CD4-positive, alpha-beta T cell treated with Interleukin-4 for 4 hours (primary cell): ENCODE data around the gene IFTAP.
"Not testable (repeated sequence)": the region's sequence is repeated elsewhere in the genome, so short reads cannot be mapped to it uniquely, and the experiment has no call there.

Source experiments
- DNase-seq: peaks from one replicate; pipeline ENCODE4 v3.0.0-alpha.2; 2020

The IFTAP gene, protein sequence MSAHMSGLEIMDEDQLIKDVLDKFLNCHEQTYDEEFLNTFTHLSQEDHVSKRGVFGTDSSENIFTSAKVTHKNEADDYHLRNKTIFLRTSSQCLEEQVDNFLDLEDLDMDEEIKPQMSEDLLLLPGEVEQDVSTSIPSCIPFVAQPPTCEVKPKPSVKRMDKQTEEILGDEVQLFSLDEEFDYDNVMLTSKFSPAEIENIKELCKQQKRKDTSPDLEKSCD

GRCh38 chr11:36594316-36594989, at the start of gene IFTAP:
TSS of gene IFTAP (plus strand) at chr11:36594502. CDS start at chr11:36610104, 15,602 bp downstream.
- DNase-seq: peak; percentile 39

DNA sequence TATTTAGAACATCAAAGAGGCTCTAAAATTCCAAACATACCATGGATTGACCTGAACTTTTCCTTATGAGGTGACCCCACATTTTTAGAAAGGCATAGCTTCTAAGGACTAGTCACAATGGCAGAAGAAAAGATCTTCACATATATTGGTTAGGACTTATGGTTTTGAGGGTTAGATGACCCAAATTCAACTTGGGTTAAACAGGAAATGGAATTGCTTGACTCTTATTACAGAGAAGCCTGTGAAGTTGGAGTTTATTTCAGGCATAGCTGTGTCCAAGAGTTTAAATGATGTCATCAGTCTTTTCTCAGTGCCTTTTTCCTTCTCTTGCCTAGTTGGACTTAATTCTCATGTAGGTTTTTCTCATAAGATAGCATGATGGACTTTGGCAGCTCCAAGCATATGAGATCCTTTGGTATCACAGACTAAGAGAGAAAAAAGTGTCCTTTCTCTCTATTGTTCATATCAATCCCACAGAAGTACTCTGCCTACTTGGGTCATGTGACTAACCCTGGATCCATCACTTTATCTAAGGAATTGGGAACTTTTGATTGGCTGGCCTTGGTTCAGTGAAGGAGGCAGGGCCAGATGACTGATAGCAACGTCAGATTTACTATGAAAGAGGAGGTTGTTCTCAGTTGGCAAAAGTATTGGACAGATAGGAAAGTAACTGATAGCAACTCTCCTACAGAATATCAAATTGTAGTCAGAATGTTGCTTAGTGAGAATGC, 43.8 kb upstream of the IFTAP start:
- DNase-seq: no peak

GRCh38 chr11:36557390-36557789, 36.9 kb upstream of the IFTAP start:
- not testable (repeated sequence) for DNase-seq

DNA sequence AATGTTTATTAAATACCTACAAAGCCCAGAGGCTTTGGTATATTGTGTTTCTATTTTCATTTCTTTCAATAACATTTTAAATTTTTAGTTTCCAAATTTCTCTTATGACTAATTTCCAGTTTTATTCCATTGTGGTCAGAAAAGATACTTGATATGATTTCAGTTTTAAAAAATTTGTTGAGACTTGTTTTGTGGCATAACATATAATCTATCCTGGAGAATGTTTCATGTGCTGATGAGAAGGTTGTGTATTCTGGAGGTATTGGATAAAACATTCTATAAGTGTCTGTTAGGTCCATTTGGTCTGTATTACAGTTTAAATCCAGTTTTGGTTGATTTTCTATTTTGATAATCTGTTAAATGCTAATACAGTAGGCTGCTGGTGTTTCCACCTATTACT, 36.3 kb upstream of the IFTAP start:
- no peak for DNase-seq

GRCh38 chr11:36558571-36559413, 35.5 kb upstream of the IFTAP start:
- DNase-seq: peak; percentile 30

DNA sequence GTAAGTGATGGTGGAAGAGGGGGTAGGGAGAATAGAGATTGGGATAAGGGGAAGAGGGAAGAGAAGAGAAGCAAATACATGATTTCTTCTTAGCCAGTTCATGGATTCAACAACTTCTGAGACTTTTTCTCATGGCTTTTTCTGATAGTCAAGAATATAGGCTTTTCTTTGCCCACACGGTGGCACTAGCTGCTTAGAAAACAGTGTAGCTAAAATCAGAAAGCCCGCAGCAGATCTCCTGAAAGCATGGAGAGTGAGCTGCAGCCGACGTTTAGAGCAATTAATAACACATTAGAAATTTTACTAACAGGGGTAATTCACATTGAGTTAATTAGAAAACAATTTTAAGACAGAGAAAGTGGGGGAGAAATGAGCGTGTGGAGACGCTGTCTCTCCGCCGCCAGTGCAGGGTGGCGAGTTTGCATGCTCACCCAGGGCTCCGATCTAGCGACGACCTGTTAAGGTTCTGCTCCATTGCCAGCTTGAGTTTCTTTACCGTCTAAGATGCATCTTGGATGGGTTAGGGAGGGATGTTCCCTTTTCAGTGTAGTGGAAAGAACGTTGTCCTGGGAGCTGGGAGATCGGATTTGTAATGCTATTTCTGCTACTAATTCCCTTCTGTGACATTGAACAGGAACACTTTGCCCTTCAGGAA, 29.8 kb upstream of the IFTAP start:
- peak; percentile 47 for DNase-seq

- DNase-seq: no peak
Measured at GRCh38 chr11:36565031-36565610, 29.2 kb upstream of the IFTAP start.

DNA sequence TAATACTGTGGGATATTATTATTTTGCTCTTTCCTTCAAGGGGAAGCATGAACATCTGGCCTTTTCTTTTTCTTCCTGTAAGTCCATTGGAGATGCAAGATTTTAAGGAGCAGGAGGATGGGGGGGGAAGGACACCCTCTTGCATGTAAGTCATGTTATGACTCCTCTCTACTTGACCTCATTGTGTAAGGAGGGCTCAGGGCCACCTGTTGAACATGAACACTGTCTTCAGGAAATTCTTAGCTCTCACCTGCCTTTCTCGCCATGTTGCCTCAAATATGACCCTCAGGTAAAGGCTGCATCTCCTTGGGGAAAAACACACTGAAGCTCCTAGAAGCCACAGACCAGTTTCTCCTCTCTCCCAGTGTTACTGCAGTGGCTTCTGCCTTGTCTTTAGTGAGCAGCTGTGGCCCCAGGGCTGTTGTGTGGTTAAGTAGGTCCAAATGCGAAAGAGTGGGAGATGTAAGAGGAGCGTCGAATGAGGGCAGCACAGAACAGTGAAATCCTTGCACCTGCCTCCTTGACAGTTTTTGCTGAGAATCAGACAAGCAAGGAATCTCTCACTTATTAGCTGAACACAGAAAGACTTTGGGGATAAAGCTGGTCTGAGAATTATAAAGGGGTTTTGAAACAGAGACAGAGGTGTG, 27.8 kb upstream of the IFTAP start:
- DNase-seq: no peak

DNA sequence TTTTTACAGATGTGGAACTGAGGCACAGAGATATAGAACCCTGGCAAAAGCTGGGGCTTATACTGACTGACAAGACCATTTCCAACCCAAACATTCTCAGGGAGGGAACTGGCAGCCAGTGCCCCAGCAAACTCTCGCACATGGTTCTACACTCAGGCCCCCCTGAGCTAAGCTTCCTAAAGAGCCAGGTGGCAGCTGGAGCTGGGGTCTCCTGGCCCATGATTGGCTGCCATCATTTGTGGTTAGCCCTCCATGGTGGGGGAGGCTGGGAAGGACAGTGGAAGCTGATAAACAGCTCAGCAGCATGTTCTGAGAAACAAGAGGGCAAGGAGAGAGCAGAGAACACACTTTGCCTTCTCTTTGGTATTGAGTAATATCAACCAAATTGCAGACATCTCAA, 26.6 kb upstream of the IFTAP start, which contains the start of gene RAG1:
Gene RAG1, plus strand, starts transcription at position 314 of the 400 bp plus-strand sequence. CDS start 5,298 bp downstream, outside the sequence.
- no peak for DNase-seq

DNA sequence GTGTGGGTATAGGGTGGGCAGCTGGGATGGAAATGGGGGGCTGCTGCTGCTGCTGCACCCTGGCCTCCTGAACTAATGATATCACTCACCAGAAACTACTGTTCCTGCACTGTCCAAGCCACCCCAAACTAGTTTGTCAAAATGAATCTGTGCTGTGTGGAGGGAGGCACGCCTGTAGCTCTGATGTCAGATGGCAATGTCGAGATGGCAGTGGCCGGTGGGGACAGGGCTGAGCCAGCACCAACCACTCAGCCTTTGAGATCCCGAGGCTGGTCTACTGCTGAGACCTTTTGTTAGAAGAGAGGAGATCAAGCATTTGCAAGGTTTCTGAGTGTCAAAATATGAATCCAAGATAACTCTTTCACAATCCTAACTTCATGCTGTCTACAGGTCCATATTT, 25.2 kb upstream of the IFTAP start:
- no peak for DNase-seq

GRCh38 chr11:36574486-36574885, 19.8 kb upstream of the IFTAP start:
- no peak for DNase-seq

DNA sequence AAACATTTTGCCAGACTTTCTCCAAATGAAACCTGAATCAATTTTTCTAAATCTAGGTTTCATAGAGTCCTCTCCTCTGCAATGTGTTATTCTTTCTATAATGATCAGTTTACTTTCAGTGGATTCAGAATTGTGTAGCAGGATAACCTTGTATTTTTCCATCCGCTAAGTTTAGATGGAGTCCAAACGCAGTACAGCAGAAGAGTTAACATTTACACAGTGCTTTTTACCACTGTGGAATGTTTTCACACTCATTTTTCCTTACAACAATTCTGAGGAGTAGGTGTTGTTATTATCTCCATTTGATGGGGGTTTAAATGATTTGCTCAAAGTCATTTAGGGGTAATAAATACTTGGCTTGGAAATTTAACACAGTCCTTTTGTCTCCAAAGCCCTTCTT, 16.9 kb upstream of the IFTAP start:
- DNase-seq: no peak

GRCh38 chr11:36577859-36578258, 16.4 kb upstream of the IFTAP start:
- DNase-seq: no peak

- DNase-seq: no peak
Measured at GRCh38 chr11:36578458-36578857, 15.8 kb upstream of the IFTAP start.

DNA sequence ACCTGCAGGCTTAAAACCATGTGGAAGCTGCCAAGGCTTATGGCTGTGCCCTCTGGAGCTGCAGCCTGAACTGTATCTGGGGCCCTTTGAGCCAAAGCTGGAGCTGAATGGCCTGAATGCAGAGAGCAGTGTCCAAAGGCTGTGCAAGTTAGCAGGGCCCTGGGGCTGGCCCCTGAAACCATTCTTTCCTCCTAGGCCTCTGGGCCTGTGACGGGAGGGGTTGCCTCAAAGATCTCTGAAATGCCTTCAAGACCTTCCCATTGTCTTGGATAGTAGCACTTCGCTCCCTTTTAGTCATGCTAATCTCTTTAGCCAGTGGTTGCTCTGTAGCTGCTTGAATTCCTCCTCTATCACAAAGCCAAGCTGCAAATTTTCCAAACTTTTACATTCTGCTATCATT, 12.8 kb upstream of the IFTAP start:
- DNase-seq: no peak

DNA sequence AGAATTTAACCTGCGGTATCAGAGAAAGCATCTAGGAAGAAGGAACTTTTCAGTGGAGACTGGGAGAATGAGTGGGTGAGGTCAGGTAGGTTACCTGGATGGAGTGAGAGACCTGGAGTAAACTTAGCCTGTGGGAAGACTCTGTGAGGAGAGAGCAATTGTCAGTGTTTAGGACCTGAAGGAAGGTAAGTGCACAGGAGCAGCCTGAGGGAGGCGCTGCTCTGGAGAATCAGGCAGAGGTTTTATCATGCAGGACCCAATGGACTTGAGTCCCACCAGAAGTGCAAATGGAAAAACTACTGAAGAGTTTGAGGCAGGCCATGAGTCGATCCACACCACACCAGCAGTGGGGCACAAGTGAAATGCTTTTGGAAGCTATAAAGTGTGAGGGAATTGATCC, 10.6 kb upstream of the IFTAP start:
- DNase-seq: no peak

DNA sequence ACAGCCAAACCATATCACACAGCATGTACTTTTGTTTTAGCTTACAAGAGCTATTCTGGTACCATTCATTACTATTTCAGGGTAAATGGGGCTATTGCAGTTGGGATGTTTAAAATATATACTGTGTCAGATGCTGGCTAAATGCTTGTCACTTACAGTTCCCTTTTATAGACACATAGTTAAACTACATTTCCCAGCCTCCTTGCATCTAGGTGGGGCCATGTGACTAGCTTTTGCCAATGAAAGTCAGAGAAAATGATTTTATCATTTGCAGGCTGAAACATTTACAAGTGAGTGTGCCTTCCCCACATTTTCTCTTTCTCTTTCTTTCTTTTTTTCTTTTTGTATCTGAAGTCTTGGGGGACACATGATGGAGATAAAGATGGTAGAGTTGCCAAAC, 7.8 kb upstream of the IFTAP start:
- DNase-seq: no peak

DNA sequence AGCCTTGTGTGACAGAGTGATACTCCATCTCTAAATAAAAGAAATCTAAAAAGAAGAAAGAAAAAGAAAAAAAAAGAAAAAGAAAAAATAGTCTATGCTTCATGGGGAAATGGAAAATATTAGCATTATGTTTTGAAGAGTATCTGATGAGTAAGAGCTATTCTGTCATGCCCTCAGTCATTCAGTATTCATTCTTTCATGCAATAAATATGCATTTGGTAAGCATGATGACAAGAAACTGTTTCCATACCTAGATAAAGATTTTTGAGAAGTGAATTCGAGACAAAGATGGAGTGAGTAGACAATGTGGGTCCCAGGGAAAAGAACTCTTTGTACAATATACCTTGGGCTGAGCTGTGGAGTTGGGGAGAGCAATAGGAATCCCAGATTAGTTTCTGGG, 6.2 kb upstream of the IFTAP start:
- no peak for DNase-seq

DNA sequence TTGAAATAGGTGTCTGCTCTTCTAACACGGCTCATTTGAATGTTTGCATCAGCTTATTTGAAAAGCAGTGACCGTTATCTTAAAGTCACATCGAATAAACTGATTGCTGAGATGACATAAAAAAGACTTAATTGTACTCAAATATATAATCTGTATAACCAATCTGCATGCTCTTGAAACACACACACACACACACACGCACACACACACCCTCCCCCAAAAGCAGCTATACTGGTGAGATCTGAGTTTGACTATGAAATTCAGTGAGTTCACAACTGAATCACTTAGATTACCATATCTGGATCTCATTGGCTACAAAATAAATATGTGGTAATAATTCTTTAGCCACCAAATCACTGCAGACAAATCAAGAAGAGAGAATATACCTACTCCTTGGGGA, 3.8 kb upstream of the IFTAP start:
- DNase-seq: no peak

DNA sequence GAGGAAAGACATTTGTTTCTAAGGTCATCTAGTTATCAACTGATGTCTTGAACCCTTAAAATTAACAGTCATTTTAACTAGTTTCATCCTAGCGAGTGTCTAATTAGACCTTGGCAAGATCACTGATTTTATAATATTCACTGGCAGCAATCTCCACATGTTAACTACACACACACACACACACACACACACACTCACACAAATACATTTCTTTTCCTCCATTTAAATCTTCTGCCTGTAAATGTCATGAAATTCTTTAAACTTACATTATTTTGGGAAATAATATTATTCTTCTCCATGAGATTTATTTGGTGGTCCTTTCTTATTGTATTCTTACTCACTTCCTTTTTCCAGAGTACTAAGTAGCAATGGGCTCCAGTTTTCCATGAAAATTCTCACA, 2.9 kb upstream of the IFTAP start:
- no peak for DNase-seq

GRCh38 chr11:36596880-36597279, 2.6 kb downstream of the IFTAP start:
- DNase-seq: no peak

GRCh38 chr11:36598051-36598450, 3.7 kb downstream of the IFTAP start, which contains the start of gene RAG2:
TSS of gene RAG2 (minus strand) at chr11:36598236. CDS start at chr11:36594168, 4,068 bp downstream.
- DNase-seq: no peak
